WTC11 (cell line): ENCODE results near the gene POLR3G. TPM values are rescaled to one million over a fixed set of nuclear protein-coding genes. Genes with fewer than 3 reads are reported as not detected.
A peak's percentile ranks its signal among the peaks of the same experiment; 100 is the strongest.

Experiments
- ATAC-seq: fragments of 200-7000 bp; cut with Tn5 transposase; 2 replicates; pipeline ENCODE4 v1.10.0; 2021; ENCODE audit warnings: mild to moderate bottlenecking, moderate library complexity
- CTCF ChIA-PET: fragments of 300-600 bp; sonication (Branson Sonifier 250); formaldehyde crosslinking; loops from one replicate; lab custom pipeline; 2021; ENCODE audit warnings: antibody characterized with exemption; lab: Charles Lee
- POLR2A ChIA-PET: fragments of 350-600 bp; sonication (Branson Sonifier 250); formaldehyde crosslinking; loops from one replicate; lab custom pipeline; 2021; ENCODE audit warnings: antibody characterized with exemption; lab: Charles Lee
- DNase-seq: peaks from one replicate; pipeline ENCODE4 v3.0.0; 2021; ENCODE audit warnings: low spot score
- H3K27ac Mint-ChIP-seq: 2 replicates; pipeline ENCODE4 v1.8.0; 2021; ENCODE audit warnings: mixed read lengths
- H3K27me3 Mint-ChIP-seq: 2 replicates; pipeline ENCODE4 v1.8.0; 2021; ENCODE audit warnings: low read depth, mild to moderate bottlenecking, moderate library complexity, mixed read lengths
- H3K36me3 Mint-ChIP-seq: 2 replicates; pipeline ENCODE4 v1.8.0; 2021; ENCODE audit warnings: mixed read lengths
- H3K4me1 Mint-ChIP-seq: 2 replicates; pipeline ENCODE4 v1.8.0; 2022; ENCODE audit warnings: mixed read lengths
- H3K4me3 Mint-ChIP-seq: 2 replicates; pipeline ENCODE4 v1.8.0; 2021; ENCODE audit warnings: mild to moderate bottlenecking, moderate library complexity, mixed read lengths
- H3K9me3 Mint-ChIP-seq: 2 replicates; pipeline ENCODE4 v1.8.0; 2021; ENCODE audit warnings: mixed read lengths
- ATF1 ChIP-seq: sonication (generic); formaldehyde crosslinking; IDR thresholded peaks from 2 replicates; pipeline ENCODE4 v1.8.1; 2023; ENCODE audit warnings: mild to moderate bottlenecking, moderate library complexity, missing genetic modification reagents
- CREB1 ChIP-seq: sonication (generic); formaldehyde crosslinking; IDR thresholded peaks from 2 replicates; pipeline ENCODE4 v1.8.0; 2023; ENCODE audit warnings: mild to moderate bottlenecking, missing genetic modification reagents
- ELF4 ChIP-seq: sonication (generic); formaldehyde crosslinking; IDR thresholded peaks from 2 replicates; pipeline ENCODE4 v1.8.1; 2022; ENCODE audit warnings: low read depth, mild to moderate bottlenecking, moderate library complexity, missing genetic modification reagents
- ETV6 ChIP-seq: sonication (generic); formaldehyde crosslinking; IDR thresholded peaks from 2 replicates; pipeline ENCODE4 v1.8.1; 2022; ENCODE audit warnings: mild to moderate bottlenecking, missing genetic modification reagents
- FOXJ3 ChIP-seq: sonication (generic); formaldehyde crosslinking; IDR thresholded peaks from 2 replicates; pipeline ENCODE4 v1.9.0; 2021; ENCODE audit warnings: missing genetic modification reagents, mild to moderate bottlenecking, borderline replicate concordance
- FOXK1 ChIP-seq: sonication (generic); formaldehyde crosslinking; IDR thresholded peaks from 2 replicates; pipeline ENCODE4 v1.8.0; 2022; ENCODE audit warnings: mild to moderate bottlenecking, moderate library complexity, missing genetic modification reagents
- GRHL2 ChIP-seq: fragments of 250-450 bp; sonication (Bioruptor Pico); IDR thresholded peaks from 2 replicates; pipeline ENCODE4 v1.8.0; 2022; ENCODE audit warnings: mild to moderate bottlenecking, moderate library complexity; ENCODE audit not compliant: insufficient replicate concordance, severe bottlenecking
- NFYB ChIP-seq: sonication (generic); formaldehyde crosslinking; conservative IDR thresholded peaks from 2 replicates; pipeline ENCODE4 v1.8.0; 2022; ENCODE audit warnings: low read depth, missing genetic modification reagents
- NR2C2 ChIP-seq: sonication (generic); formaldehyde crosslinking; IDR thresholded peaks from 2 replicates; pipeline ENCODE4 v1.8.0; 2022; ENCODE audit warnings: mild to moderate bottlenecking, missing genetic modification reagents
- PRRX2 ChIP-seq: fragments of 250-450 bp; sonication (Bioruptor Pico); IDR thresholded peaks from 2 replicates; pipeline ENCODE4 v1.8.0; 2021; ENCODE audit warnings: mild to moderate bottlenecking
- SMAD3 ChIP-seq: sonication (generic); formaldehyde crosslinking; IDR thresholded peaks from 2 replicates; pipeline ENCODE4 v1.8.0; 2022; ENCODE audit warnings: missing genetic modification reagents, mild to moderate bottlenecking, borderline replicate concordance
- SP1 ChIP-seq: sonication (generic); formaldehyde crosslinking; conservative IDR thresholded peaks from 2 replicates; pipeline ENCODE4 v1.8.1; 2022; ENCODE audit warnings: missing genetic modification reagents
- TCF7 ChIP-seq: sonication (generic); formaldehyde crosslinking; IDR thresholded peaks from 2 replicates; pipeline ENCODE4 v1.8.0; 2022; ENCODE audit warnings: mild to moderate bottlenecking, low read depth, missing genetic modification reagents, moderate library complexity
- TEAD1 ChIP-seq: sonication (generic); formaldehyde crosslinking; IDR thresholded peaks from 2 replicates; pipeline ENCODE4 v1.8.0; 2022; ENCODE audit warnings: mild to moderate bottlenecking, missing genetic modification reagents
- TEAD4 ChIP-seq: sonication (generic); formaldehyde crosslinking; IDR thresholded peaks from 2 replicates; pipeline ENCODE4 v1.8.0; 2022; ENCODE audit warnings: mild to moderate bottlenecking, missing genetic modification reagents
- TP53 ChIP-seq: sonication (generic); formaldehyde crosslinking; IDR thresholded peaks from 2 replicates; pipeline ENCODE4 v1.8.1; 2023; ENCODE audit warnings: mild to moderate bottlenecking, missing genetic modification reagents
- ZNF121 ChIP-seq: sonication (generic); formaldehyde crosslinking; IDR thresholded peaks from 2 replicates; pipeline ENCODE4 v1.8.0; 2023; ENCODE audit warnings: missing genetic modification reagents
- ZNF232 ChIP-seq: sonication (generic); formaldehyde crosslinking; IDR thresholded peaks from 2 replicates; pipeline ENCODE4 v1.8.0; 2022; ENCODE audit warnings: mild to moderate bottlenecking, missing genetic modification reagents
- ZNF317 ChIP-seq: sonication (generic); formaldehyde crosslinking; IDR thresholded peaks from 2 replicates; pipeline ENCODE4 v1.8.1; 2023; ENCODE audit warnings: low read depth, mild to moderate bottlenecking, moderate library complexity, missing genetic modification reagents, borderline replicate concordance
- ZNF416 ChIP-seq: fragments of 250-450 bp; sonication (Bioruptor Pico); IDR thresholded peaks from 2 replicates; pipeline ENCODE4 v1.9.0; 2021; ENCODE audit warnings: mild to moderate bottlenecking, inconsistent platforms
- ZNF671 ChIP-seq: fragments of 250-450 bp; sonication (Bioruptor Pico); IDR thresholded peaks from 2 replicates; pipeline ENCODE4 v1.8.0; 2021; ENCODE audit warnings: mild to moderate bottlenecking
- total RNA-seq: library from RNA; stranded (reverse); gene quantifications from 3 replicates; pipeline ENCODE4 v1.2.3, GENCODE V29; 2021
- TF ChIP-seq, protein P1 (sequence below): sonication (generic); formaldehyde crosslinking; IDR thresholded peaks from 2 replicates; pipeline ENCODE4 v1.8.1; 2023; ENCODE audit warnings: mild to moderate bottlenecking, moderate library complexity, missing genetic modification reagents
- TF ChIP-seq, protein P2 (sequence below): sonication (generic); formaldehyde crosslinking; IDR thresholded peaks from 2 replicates; pipeline ENCODE4 v1.8.1; 2022; ENCODE audit warnings: mild to moderate bottlenecking, missing genetic modification reagents, moderate library complexity, borderline replicate concordance
- TF ChIP-seq, protein P3 (sequence below): sonication (generic); formaldehyde crosslinking; IDR thresholded peaks from 2 replicates; pipeline ENCODE4 v1.8.0; 2022; ENCODE audit warnings: mild to moderate bottlenecking, missing genetic modification reagents
- TF ChIP-seq, protein P4 (sequence below): sonication (generic); formaldehyde crosslinking; IDR thresholded peaks from 2 replicates; pipeline ENCODE4 v1.8.1; 2023; ENCODE audit warnings: mild to moderate bottlenecking, missing genetic modification reagents, moderate library complexity
- TF ChIP-seq, protein P5 (sequence below): sonication (generic); formaldehyde crosslinking; IDR thresholded peaks from 2 replicates; pipeline ENCODE4 v1.8.0; 2023; ENCODE audit warnings: missing genetic modification reagents
- TF ChIP-seq, protein P6 (sequence below): sonication (generic); formaldehyde crosslinking; IDR thresholded peaks from 2 replicates; pipeline ENCODE4 v1.8.1; 2022; ENCODE audit warnings: low read depth, missing genetic modification reagents, borderline replicate concordance

Gene POLR3G
- total RNA-seq, 1 experiment from 2014 or later = 95.4 TPM

DNA sequence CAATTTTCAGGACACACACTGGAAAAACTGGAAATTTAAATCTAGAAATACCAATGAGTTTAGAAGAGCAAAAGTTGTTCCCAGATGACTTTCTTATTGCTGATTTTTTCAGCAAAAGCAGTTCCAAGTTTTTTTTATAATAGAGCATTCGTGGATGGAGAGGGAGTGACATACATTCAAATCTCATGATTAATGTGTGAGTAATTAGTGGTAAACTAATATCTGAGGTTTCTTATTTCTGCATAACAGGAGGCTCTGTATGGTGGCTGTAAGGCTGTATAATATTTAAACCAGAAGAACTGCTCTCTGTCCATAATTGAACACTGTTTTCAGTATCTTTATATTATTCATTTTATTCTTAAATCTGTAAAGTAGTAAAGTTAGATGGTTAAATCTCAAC, 28.9 kb downstream of the POLR3G start:
- Mint-ChIP-seq H3K27ac (peak overlapping the region; percentile 82; the same call in 1 of the 2 replicates), H3K4me1 (no peaks in the 10 kb centered on the region), H3K36me3 (peaks cover 26% of the 10 kb centered on the region), H3K4me3 (no peak overlapping the region), H3K9me3 (no peaks in the 10 kb centered on the region), H3K27me3 (no peaks in the 10 kb centered on the region)
- TF ChIP-seq NR2C2 (no peak), ZNF416 (CRISPR knock-in tag) (no peak), ZNF232 (CRISPR knock-in tag) (no peak), PRRX2 (no peak), CREB1 (CRISPR knock-in tag) (no peak), TEAD4 (CRISPR knock-in tag) (no peak), SMAD3 (CRISPR knock-in tag) (no peak), SP1 (CRISPR knock-in tag) (no peak), ELF4 (CRISPR knock-in tag) (no peak), FOXJ3 (CRISPR knock-in tag) (no peak)
- TF ChIP-seq, protein P1, sequence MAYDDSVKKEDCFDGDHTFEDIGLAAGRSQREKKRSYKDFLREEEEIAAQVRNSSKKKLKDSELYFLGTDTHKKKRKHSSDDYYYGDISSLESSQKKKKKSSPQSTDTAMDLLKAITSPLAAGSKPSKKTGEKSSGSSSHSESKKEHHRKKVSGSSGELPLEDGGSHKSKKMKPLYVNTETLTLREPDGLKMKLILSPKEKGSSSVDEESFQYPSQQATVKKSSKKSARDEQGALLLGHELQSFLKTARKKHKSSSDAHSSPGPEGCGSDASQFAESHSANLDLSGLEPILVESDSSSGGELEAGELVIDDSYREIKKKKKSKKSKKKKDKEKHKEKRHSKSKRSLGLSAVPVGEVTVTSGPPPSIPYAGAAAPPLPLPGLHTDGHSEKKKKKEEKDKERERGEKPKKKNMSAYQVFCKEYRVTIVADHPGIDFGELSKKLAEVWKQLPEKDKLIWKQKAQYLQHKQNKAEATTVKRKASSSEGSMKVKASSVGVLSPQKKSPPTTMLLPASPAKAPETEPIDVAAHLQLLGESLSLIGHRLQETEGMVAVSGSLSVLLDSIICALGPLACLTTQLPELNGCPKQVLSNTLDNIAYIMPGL = no peak
- POLR2A ChIA-PET = no interaction called here
- CTCF ChIA-PET = interaction anchor here (1.1 kb wide), 1 partner anchor 27 kb away, joined by 3 read pairs; no protein-coding TSS in a partner anchor
- DNase-seq (no peak), ATAC-seq (no peak)

DNA sequence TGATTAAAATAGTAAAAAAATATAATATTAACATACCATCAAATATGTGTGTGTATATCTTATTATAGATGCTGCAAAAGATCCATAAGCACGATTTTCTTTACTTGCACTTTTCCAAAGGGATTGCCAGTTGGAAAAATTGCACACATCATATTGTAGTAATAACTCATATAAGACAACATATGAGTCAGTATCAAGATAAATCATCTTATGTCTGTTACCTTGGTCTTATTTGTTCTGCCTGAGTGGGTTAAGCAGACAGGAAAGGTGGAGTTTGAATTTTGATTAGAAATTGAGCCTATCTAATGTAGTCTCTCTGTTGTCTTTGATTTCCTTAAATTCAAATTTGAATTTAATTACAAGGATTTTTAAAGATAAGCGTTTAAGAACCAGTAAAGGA, 30.1 kb downstream of the POLR3G start:
- no peaks in the 10 kb centered on the region for H3K9me3 Mint-ChIP-seq
- TF ChIP-seq, protein P2, sequence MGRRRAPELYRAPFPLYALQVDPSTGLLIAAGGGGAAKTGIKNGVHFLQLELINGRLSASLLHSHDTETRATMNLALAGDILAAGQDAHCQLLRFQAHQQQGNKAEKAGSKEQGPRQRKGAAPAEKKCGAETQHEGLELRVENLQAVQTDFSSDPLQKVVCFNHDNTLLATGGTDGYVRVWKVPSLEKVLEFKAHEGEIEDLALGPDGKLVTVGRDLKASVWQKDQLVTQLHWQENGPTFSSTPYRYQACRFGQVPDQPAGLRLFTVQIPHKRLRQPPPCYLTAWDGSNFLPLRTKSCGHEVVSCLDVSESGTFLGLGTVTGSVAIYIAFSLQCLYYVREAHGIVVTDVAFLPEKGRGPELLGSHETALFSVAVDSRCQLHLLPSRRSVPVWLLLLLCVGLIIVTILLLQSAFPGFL (CRISPR knock-in tag) = no peak
- TF ChIP-seq TCF7 (CRISPR knock-in tag) (no peak), ZNF671 (CRISPR knock-in tag) (no peak), ZNF317 (no peak)
- TF ChIP-seq, protein P3, sequence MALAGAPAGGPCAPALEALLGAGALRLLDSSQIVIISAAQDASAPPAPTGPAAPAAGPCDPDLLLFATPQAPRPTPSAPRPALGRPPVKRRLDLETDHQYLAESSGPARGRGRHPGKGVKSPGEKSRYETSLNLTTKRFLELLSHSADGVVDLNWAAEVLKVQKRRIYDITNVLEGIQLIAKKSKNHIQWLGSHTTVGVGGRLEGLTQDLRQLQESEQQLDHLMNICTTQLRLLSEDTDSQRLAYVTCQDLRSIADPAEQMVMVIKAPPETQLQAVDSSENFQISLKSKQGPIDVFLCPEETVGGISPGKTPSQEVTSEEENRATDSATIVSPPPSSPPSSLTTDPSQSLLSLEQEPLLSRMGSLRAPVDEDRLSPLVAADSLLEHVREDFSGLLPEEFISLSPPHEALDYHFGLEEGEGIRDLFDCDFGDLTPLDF (CRISPR knock-in tag) = no peak
- no peak for ATAC-seq
- H3K4me1 Mint-ChIP-seq = no peaks in the 10 kb centered on the region
- H3K27me3 Mint-ChIP-seq = no peaks in the 10 kb centered on the region
- no peak for DNase-seq
- POLR2A ChIA-PET = no interaction called here
- no peak overlapping the region for H3K4me3 Mint-ChIP-seq
- CTCF ChIA-PET = no interaction called here
- H3K27ac Mint-ChIP-seq = no peak overlapping the region
- H3K36me3 Mint-ChIP-seq = peaks cover 21% of the 10 kb centered on the region

DNA sequence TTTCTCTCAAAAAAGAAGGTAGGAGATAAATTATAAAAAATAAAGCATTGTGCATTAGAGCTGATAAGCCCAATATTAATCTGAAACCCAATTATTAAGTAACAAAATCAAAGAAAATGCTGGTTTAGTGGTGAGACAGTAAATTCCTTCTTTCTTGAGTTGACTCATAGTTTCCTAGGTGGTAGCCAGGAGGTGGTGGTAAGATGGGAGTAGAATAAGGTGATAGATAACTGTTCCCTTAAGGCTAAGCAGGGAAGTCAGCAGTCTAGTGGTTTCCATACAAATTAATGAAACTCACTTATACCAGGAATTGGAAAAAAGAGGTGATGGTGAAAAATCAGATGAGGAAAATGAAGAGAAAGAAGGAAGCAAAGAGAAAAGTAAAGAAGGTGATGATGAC, 31.6 kb downstream of the POLR3G start:
- ATAC-seq (no peak), DNase-seq (no peak)
- Mint-ChIP-seq H3K9me3 (no peaks in the 10 kb centered on the region), H3K4me3 (no peak overlapping the region), H3K27ac (no peak overlapping the region), H3K36me3 (peaks cover 21% of the 10 kb centered on the region), H3K27me3 (no peaks in the 10 kb centered on the region), H3K4me1 (no peaks in the 10 kb centered on the region)
- ChIA-PET POLR2A (no interaction called here), CTCF (no interaction called here)
- no peak for TF ChIP-seq FOXJ3 (CRISPR knock-in tag)
- no peak for TF ChIP-seq TEAD1
- TF ChIP-seq ZNF121 = no peak
- TF ChIP-seq FOXK1 (CRISPR knock-in tag) = no peak
- TF ChIP-seq, protein P4, sequence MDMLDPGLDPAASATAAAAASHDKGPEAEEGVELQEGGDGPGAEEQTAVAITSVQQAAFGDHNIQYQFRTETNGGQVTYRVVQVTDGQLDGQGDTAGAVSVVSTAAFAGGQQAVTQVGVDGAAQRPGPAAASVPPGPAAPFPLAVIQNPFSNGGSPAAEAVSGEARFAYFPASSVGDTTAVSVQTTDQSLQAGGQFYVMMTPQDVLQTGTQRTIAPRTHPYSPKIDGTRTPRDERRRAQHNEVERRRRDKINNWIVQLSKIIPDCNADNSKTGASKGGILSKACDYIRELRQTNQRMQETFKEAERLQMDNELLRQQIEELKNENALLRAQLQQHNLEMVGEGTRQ (CRISPR knock-in tag) = no peak
- TF ChIP-seq, protein P5, sequence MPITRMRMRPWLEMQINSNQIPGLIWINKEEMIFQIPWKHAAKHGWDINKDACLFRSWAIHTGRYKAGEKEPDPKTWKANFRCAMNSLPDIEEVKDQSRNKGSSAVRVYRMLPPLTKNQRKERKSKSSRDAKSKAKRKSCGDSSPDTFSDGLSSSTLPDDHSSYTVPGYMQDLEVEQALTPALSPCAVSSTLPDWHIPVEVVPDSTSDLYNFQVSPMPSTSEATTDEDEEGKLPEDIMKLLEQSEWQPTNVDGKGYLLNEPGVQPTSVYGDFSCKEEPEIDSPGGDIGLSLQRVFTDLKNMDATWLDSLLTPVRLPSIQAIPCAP (CRISPR knock-in tag) = no peak
- TF ChIP-seq TP53 (CRISPR knock-in tag) = no peak
- no peak for TF ChIP-seq ATF1
- TF ChIP-seq, protein P3 (CRISPR knock-in tag) = no peak
- no peak for TF ChIP-seq SMAD3 (CRISPR knock-in tag)
- TF ChIP-seq ETV6 (CRISPR knock-in tag) = no peak
- no peak for TF ChIP-seq GRHL2 (CRISPR knock-in tag)
- TF ChIP-seq NFYB (CRISPR knock-in tag) = no peak
- TF ChIP-seq, protein P6, sequence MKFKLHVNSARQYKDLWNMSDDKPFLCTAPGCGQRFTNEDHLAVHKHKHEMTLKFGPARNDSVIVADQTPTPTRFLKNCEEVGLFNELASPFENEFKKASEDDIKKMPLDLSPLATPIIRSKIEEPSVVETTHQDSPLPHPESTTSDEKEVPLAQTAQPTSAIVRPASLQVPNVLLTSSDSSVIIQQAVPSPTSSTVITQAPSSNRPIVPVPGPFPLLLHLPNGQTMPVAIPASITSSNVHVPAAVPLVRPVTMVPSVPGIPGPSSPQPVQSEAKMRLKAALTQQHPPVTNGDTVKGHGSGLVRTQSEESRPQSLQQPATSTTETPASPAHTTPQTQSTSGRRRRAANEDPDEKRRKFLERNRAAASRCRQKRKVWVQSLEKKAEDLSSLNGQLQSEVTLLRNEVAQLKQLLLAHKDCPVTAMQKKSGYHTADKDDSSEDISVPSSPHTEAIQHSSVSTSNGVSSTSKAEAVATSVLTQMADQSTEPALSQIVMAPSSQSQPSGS (CRISPR knock-in tag) = no peak
- no peak for TF ChIP-seq TEAD4 (CRISPR knock-in tag)
